ENCODE data around the gene FBP2. TPM values are rescaled to one million over a fixed set of nuclear protein-coding genes. Genes with fewer than 3 reads are reported as not detected.

FBP2 gene
- total and polyA plus RNA-seq, 11 donors, result 0.30 TPM; not detected in 10

GRCh38 chr9:94538908-94539307, 54.7 kb downstream of the FBP2 start:
- 77 to 90% (median 84%) methylated on average over 4 of the region's 4 CpGs for WGBS, 4 donors
- Histone ChIP-seq H3K36me3 (no peaks in the 10 kb centered on the region), H3K27ac (no peak overlapping the region), H3K9me3 (no peaks in the 10 kb centered on the region), H3K4me1 (no peaks in the 10 kb centered on the region), H3K4me3 (no peak overlapping the region), H3K27me3 (peaks cover 0 to 3% (median 0%) of the 10 kb centered on the region in 9 donors)
- no peak for ATAC-seq
- no peak for TF ChIP-seq POLR2A (IDR thresholded peaks at IDR 0.05)
- intact Hi-C loops (cut with DNase I), result no loop called here
- no peak for DNase-seq

GRCh38 chr9:94534901-94535300, 58.7 kb downstream of the FBP2 start:
- peaks cover 0 to 3% (median 0%) of the 10 kb centered on the region in 9 donors for H3K27me3 ChIP-seq
- TF ChIP-seq CTCF (IDR thresholded peaks at IDR 0.05) (no peak), POLR2A (IDR thresholded peaks at IDR 0.05) (no peak)
- no peaks in the 10 kb centered on the region for H3K36me3 ChIP-seq
- no peaks in the 10 kb centered on the region for H3K4me1 ChIP-seq
- ATAC-seq (no peak), DNase-seq (no peak)
- no peak overlapping the region for H3K27ac ChIP-seq
- no peak overlapping the region for H3K4me3 ChIP-seq
- intact Hi-C loops (cut with DNase I), result no loop called here
- no peaks in the 10 kb centered on the region for H3K9me3 ChIP-seq
- WGBS, 4 donors, result 81 to 90% (median 81%) methylated on average over 4 of the region's 4 CpGs

GRCh38 chr9:94533601-94534000, 60.0 kb downstream of the FBP2 start:
- intact Hi-C loops (cut with DNase I), result no loop called here
- ATAC-seq (no peak), DNase-seq (no peak)
- no peaks in the 10 kb centered on the region for H3K4me1 ChIP-seq
- H3K9me3 ChIP-seq, result no peaks in the 10 kb centered on the region
- H3K27me3 ChIP-seq, result peaks cover 0 to 3% (median 0%) of the 10 kb centered on the region in 9 donors
- 84 to 91% (median 88%) methylated on average over 10 of the region's 10 CpGs for WGBS, 4 donors
- H3K36me3 ChIP-seq, result no peaks in the 10 kb centered on the region
- H3K4me3 ChIP-seq, result no peak overlapping the region
- no peak overlapping the region for H3K27ac ChIP-seq
- TF ChIP-seq POLR2A (IDR thresholded peaks at IDR 0.05) (no peak), CTCF (IDR thresholded peaks at IDR 0.05) (no peak)

- peaks cover 0 to 3% (median 0%) of the 10 kb centered on the region in 9 donors for H3K27me3 ChIP-seq
- H3K27ac ChIP-seq, result no peak overlapping the region
- no peaks in the 10 kb centered on the region for H3K4me1 ChIP-seq
- no peaks in the 10 kb centered on the region for H3K36me3 ChIP-seq
- ATAC-seq (no peak), DNase-seq (no peak)
- no peaks in the 10 kb centered on the region for H3K9me3 ChIP-seq
- 86 to 98% (median 90%) methylated on average over 1 of the region's 1 CpG for WGBS, 4 donors
- TF ChIP-seq CTCF (IDR thresholded peaks at IDR 0.05) (no peak), POLR2A (IDR thresholded peaks at IDR 0.05) (no peak)
- no peak overlapping the region for H3K4me3 ChIP-seq
- intact Hi-C loops (cut with DNase I), result no loop called here
These were observed 60.5 kb downstream of the FBP2 start for GRCh38 chr9:94533155-94533554.

GRCh38 chr9:94528886-94529285, 64.7 kb downstream of the FBP2 start:
- H3K27ac ChIP-seq, result no peak overlapping the region
- intact Hi-C loops (cut with DNase I), result loop anchor here in 1 of 10 donors (10.0 kb wide), 1 partner anchor 56 kb away; no protein-coding TSS in a partner anchor
- peaks cover 0 to 6% (median 0%) of the 10 kb centered on the region in 9 donors for H3K27me3 ChIP-seq
- DNase-seq (no peak), ATAC-seq (no peak)
- no peaks in the 10 kb centered on the region for H3K4me1 ChIP-seq
- H3K36me3 ChIP-seq, result no peaks in the 10 kb centered on the region
- WGBS, 4 donors, result 92 to 97% (median 93%) methylated on average over 4 of the region's 4 CpGs
- TF ChIP-seq POLR2A (IDR thresholded peaks at IDR 0.05) (no peak), CTCF (IDR thresholded peaks at IDR 0.05) (no peak)
- H3K4me3 ChIP-seq, result no peak overlapping the region
- no peaks in the 10 kb centered on the region for H3K9me3 ChIP-seq
